Measurements from ENCODE around the gene MAGEL2.

DNA sequence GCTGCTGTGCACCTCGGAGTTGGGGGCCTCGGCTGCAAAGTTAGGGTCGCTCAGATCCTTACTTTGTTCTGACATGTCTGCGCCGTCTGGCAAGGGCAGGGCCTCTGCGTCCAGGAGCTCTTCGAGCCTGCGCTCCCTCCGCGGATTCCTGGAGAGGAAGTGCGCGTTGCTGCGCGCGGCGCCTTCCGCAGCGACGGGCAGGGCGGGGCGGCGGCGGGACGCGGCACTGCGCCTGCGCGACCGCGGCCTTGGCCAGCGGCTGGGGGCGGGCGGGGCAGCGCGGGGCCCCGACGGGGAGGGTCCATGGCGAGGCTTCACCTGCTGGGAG, 39.4 kb upstream of the MAGEL2 start, which contains the start of gene NDN:
- TF ChIP-seq, protein P1, sequence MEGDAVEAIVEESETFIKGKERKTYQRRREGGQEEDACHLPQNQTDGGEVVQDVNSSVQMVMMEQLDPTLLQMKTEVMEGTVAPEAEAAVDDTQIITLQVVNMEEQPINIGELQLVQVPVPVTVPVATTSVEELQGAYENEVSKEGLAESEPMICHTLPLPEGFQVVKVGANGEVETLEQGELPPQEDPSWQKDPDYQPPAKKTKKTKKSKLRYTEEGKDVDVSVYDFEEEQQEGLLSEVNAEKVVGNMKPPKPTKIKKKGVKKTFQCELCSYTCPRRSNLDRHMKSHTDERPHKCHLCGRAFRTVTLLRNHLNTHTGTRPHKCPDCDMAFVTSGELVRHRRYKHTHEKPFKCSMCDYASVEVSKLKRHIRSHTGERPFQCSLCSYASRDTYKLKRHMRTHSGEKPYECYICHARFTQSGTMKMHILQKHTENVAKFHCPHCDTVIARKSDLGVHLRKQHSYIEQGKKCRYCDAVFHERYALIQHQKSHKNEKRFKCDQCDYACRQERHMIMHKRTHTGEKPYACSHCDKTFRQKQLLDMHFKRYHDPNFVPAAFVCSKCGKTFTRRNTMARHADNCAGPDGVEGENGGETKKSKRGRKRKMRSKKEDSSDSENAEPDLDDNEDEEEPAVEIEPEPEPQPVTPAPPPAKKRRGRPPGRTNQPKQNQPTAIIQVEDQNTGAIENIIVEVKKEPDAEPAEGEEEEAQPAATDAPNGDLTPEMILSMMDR (IDR thresholded peaks at IDR 0.05 in 8 of 11, conservative IDR thresholded peaks at IDR 0.05 in 3 of 11), result no peak
- TF ChIP-seq POLR2A (IDR thresholded peaks at IDR 0.05) (no peak), POLR2AphosphoS5 (IDR thresholded peaks at IDR 0.05) (peak; percentile 36 to 75 (median 71))

Measured in spleen (tissue), 7 donors.